HUES6 (cell line): ENCODE measurements around the gene HOOK2.
A peak's percentile ranks its signal among the peaks of the same experiment; 100 is the strongest.
"Not testable (repeated sequence)": the region's sequence is repeated elsewhere in the genome, so short reads cannot be mapped to it uniquely, and the experiment has no call there.

ENCODE experiments used
- H3K27ac ChIP-seq: 2 replicates; pipeline ENCODE4 v1.7.0; 2013; ENCODE audit warnings: low read depth, mild to moderate bottlenecking, low read length, inconsistent platforms
- H3K27me3 ChIP-seq: 2 replicates; pipeline ENCODE4 v1.6.1; 2013; ENCODE audit warnings: low read length; ENCODE audit not compliant: control insufficient read depth, insufficient read depth
- H3K36me3 ChIP-seq: 2 replicates; pipeline ENCODE4 v1.6.1; 2013; ENCODE audit warnings: low read length; ENCODE audit not compliant: control insufficient read depth, insufficient read depth
- H3K4me1 ChIP-seq: 2 replicates; pipeline ENCODE4 v1.6.1; 2013; ENCODE audit warnings: low read length; ENCODE audit not compliant: control insufficient read depth, insufficient read depth
- H3K4me3 ChIP-seq: 2 replicates; pipeline ENCODE4 v1.5.1; 2013; ENCODE audit warnings: low read depth, low read length
- H3K9ac ChIP-seq: one replicate; pipeline ENCODE4 v1.6.1; 2013; ENCODE audit warnings: mild to moderate bottlenecking, low read length
- H3K9me3 ChIP-seq: 2 replicates; pipeline ENCODE4 v1.6.1; 2013; ENCODE audit warnings: low read depth, low read length; ENCODE audit not compliant: control insufficient read depth, insufficient read depth

HOOK2 gene

DNA sequence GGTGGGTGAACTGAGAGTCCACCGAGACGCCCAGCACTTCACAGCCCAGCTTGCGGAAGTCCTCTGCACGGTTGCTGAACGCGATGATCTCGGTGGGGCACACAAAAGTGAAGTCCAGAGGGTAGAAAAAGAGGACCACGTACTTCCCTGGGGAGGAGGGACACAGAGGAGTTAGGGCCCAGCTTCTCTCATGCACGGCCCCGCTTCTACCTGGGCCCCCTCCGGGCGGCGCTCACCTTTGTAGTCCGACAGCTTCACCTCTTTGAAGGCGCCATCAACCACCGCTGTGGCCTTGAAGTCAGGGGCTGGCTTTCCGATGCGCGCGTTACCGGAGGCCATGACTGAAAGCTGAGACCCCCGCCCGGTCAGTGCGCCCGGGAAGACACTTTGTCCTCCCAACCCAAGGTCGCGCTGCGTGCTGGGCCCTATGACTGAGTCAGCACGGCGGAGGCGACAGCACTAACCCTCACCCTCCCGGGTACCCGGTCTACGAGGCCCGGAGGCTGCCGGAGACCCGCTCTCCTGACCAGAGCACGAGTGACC is 25.6 kb upstream of the HOOK2 start:
- Histone ChIP-seq H3K9ac (peak overlapping the region; percentile 91), H3K4me1 (peaks cover 13% of the 10 kb centered on the region), H3K9me3 (no peaks in the 10 kb centered on the region), H3K4me3 (peak overlapping the region; percentile 96), H3K27ac (peak overlapping the region; percentile 70; the same call in 1 of the 2 replicates), H3K36me3 (peaks cover 23% of the 10 kb centered on the region), H3K27me3 (peaks cover 6% of the 10 kb centered on the region)

DNA sequence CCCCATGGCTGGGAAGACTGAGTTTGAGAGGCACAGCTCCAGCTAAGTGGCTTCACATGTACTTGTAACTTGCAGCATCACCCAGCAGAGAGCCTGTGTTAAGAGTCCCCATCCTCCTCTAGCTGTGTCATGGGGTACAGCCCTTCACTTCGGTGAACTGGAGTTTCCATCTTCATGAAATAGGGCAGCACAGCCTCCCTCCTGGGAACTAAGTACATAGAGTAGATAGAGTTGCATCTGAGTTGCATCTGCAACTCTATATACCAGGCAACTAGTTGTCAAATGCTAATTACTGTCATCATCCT is 25.1 kb upstream of the HOOK2 start:
- Histone ChIP-seq H3K27ac (no peak overlapping the region), H3K27me3 (peaks cover 6% of the 10 kb centered on the region), H3K9me3 (no peaks in the 10 kb centered on the region), H3K36me3 (peaks cover 23% of the 10 kb centered on the region), H3K4me3 (peak overlapping the region; percentile 96), H3K9ac (no peak overlapping the region), H3K4me1 (peaks cover 15% of the 10 kb centered on the region)

DNA sequence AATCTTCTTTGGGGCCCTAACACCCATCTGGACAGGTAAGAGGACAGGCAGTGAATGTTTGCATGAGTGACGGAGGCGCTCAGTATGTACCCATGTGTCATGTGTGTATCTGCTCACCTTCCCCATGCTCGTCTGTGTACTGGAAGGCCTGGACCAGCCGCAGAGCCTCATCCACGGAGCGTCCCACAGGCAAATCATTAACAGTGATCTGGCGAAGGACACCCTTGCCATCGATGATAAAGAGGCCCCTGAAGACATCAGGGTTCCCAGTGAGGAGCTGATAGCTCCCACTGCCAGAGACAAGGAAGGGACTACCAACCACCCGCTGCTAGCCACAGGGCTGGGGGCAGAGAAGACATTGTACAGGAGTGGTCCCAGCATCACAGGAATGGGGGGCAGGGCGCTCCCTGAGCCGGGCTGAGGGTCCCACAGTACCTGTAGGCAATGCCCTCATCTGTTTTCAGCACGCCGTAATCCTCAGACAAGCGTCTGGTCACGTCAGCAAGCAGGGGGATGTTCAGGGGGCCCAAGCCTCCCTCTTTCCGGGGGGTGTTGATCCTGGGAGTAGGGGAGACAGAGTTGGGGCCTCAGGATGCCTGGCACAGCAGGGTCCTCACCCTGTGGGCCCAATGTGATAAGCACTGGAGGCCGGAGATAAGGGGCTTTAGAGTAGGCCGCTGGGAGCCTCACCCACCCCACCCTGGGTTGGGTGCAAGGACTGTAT is 24.6 kb upstream of the HOOK2 start:
- Histone ChIP-seq H3K27me3 (peaks cover 6% of the 10 kb centered on the region), H3K4me1 (peaks cover 15% of the 10 kb centered on the region), H3K9me3 (no peaks in the 10 kb centered on the region), H3K27ac (no peak overlapping the region), H3K9ac (no peak overlapping the region), H3K36me3 (peaks cover 23% of the 10 kb centered on the region), H3K4me3 (peak overlapping the region; percentile 96; the same call in 1 of the 2 replicates)

DNA sequence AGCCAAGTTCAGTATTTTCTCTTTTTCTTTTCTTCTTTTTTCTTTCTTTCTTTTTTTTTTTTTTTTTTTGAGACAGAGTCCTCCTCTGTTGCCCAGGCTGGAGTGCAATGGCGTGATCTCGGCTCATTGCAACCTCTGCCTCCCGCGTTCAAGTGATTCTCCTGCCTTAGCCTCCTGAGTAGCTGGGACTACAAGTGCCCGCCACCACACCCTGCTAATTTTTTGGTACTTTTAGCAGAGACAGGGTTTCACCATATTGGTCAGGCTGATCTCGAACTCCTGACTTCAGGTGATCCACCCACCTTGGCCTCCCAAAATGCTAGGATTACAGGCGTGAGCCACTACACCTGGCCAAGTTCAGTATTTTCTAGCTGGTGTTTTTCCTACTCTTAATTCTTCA is 22.3 kb upstream of the HOOK2 start:
- not testable (repeated sequence) for H3K27me3 ChIP-seq, H3K27ac ChIP-seq, H3K4me3 ChIP-seq, H3K9me3 ChIP-seq, H3K9ac ChIP-seq
- peaks cover 20% of the 10 kb centered on the region for H3K4me1 ChIP-seq
- peaks cover 23% of the 10 kb centered on the region for H3K36me3 ChIP-seq

DNA sequence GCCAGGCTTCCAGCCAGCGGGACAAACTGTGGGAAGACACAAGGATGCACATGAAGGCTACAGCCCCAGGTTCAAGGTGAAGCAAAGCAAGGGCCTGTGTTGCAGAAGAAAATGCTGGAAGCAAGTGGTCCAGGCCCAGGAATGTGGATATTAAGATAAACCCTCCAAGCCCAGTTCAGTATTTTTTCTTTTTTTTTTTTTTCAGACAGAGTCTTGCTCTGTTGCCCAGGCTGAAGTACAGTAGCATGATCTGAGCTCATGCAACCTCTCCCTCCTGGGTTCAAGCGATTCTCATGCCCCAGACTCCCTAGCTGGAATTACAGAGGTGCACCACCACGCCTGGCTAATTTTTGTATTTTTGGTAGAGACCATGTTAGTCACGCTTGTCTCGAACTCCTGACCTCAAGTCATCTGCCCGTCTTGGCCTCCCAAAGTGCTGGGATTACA is 21.8 kb upstream of the HOOK2 start:
- Histone ChIP-seq H3K9ac (no peak overlapping the region), H3K4me1 (peaks cover 20% of the 10 kb centered on the region), H3K9me3 (no peaks in the 10 kb centered on the region), H3K36me3 (peaks cover 23% of the 10 kb centered on the region), H3K27me3 (no peaks in the 10 kb centered on the region; the same call in 1 of the 2 replicates), H3K4me3 (no peak overlapping the region), H3K27ac (no peak overlapping the region)

DNA sequence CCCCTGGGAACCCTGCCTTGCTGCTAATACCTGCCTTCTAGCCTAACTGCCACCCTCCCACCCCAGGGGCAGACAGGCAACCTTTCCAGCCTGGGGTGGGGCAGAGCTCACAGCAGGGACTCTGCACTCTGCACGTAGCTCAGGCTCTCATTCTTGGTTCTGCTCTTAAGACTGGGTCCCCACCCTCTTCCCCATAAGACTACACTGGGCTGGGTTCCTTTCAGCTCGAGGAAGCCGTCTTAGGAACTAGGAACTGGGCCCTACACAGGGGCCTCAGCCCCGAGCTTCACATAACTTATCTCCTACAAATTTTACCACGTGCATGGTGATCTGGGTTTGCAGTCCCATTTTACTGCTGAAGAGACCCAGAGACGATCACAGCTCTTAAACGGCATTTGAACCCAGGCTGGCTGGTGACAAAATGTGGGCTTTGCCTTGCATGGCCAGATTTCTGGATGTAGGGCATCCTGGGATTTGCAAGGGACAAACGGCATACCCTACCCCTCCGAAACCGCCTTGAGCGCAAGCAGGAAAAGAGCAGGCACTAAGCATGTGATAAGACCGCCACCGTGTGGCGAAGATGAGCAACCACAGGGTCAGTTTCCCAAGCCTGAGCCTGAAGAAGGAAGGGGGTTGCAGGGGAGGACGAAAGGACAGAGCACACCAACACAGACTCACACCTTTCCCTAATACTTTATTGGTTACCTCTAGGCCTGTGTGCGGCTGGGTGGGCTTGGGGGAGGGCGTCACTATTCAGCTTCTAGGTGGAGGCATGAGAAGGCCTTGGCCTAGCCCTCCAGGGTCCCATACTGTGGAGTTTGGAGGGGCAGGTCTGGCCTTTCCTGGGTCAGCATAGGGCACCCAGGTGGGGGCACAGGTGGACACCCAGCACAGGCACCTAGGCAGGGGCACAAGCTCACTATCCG is 21.1 kb upstream of the HOOK2 start:
- Histone ChIP-seq H3K27ac (no peak overlapping the region), H3K36me3 (peaks cover 23% of the 10 kb centered on the region), H3K9ac (no peak overlapping the region), H3K9me3 (no peaks in the 10 kb centered on the region), H3K4me3 (no peak overlapping the region), H3K4me1 (peaks cover 20% of the 10 kb centered on the region), H3K27me3 (no peaks in the 10 kb centered on the region)

DNA sequence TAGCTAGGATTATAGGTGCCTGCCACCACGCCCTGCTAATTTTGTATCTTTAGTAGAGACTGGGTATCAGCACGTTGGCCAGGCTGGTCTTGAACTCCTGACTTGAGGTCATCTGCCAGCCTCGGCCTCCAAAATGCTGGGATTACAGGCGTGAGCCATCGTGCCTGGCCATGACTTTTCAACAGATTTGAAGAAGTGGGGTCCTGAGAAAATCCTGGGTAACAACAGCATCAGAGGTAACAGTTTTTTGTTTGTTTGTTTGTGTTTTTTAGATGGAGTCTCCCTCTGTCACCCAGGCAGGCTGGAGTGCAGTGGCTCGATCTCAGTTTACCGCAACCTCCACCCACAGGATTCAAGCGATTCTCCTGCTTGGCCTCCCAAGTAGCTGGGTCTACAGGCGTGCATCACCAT is 19.6 kb upstream of the HOOK2 start:
- Histone ChIP-seq H3K36me3 (peaks cover 13% of the 10 kb centered on the region), H3K9me3 (no peaks in the 10 kb centered on the region), H3K27ac (no peak overlapping the region), H3K4me3 (no peak overlapping the region), H3K27me3 (peaks cover 7% of the 10 kb centered on the region; the same call in 1 of the 2 replicates), H3K4me1 (peaks cover 22% of the 10 kb centered on the region), H3K9ac (no peak overlapping the region)

DNA sequence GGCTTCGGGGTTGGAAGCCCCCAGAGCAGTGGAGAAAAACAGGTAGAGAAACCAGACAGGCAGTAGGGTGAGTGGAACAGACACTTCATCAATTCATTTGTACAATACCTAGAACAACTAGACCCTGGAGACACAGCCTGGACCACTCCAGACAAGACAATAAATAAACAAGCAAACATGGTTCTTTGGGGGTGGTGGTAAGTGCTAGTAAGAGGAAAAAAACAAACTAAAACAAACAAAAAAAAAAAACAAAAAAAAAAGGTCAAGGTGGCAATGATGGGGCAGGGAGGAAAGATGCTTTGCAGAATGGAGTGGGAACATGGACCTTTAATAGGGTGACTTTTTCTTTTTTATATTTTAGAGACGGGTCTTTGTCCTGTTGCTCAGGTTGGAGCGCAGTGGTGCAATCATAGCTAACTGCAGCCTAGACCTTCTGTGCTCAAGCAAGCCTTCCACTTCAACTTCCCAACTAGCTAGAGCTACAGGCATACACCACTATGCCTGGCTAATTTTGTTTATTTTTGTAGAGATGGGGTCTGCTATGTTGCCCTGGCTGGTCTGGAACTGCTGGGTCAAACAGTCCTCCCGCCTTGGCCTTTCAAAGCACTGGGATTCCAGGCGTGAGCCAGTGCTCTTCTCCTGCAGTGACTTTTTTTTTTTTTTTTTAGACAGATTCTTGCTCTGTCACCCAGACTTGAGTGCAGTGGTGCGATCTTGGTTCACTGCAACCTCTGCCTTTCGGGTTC is 19.0 kb upstream of the HOOK2 start:
- peak overlapping the region; percentile 65 for H3K4me3 ChIP-seq
- peaks cover 7% of the 10 kb centered on the region; the same call in 1 of the 2 replicates for H3K27me3 ChIP-seq
- H3K4me1 ChIP-seq, result peaks cover 23% of the 10 kb centered on the region
- peaks cover 7% of the 10 kb centered on the region for H3K36me3 ChIP-seq
- peak overlapping the region; percentile 77 for H3K9ac ChIP-seq
- no peaks in the 10 kb centered on the region for H3K9me3 ChIP-seq
- H3K27ac ChIP-seq, result peak overlapping the region; percentile 94

DNA sequence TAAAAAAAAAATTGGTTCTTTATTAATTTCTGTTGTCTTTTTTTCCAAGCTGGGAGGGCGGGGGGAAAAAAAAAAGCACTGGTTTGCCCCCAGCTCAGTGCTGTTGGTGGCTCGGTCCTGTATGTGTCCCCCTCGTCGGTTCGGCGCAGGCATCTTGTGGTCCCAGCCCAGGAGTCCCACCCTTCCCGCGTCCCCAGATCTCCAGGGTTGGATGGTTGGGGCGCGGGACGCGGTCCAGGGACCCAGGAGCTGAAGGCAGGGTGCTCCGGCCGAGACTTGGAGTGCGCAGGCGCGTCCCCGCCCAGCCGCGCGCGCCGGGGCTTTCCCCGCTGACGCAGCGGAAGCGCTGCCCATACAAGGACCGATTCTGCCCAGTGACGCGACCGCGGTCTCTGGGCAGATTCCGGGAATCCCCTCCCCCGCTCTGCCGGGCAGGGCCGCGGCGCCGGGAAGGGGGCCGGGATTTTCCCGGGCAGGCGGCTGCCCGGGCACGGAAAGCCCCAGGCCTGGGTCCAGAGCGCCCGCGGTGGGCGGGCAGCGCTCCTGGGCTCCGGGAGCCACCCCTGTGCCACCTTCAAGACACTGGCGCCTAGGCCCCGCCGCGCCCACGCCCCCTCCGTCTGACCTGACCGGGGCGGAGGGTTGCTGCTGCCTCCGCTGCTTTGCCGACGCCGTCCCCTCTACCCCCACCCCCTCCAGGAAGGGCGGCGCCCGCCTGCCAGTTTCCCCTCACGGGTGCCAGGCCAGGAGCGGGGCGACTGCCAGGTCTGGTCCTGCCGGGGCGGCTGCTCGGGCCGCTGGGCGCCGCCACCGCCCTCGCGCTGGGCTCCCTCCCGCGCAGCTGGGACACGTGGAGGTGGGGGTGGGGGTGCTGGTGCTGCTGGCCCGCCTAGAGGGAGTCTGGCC is 18.2 kb upstream of the HOOK2 start:
- peak overlapping the region; percentile 77 for H3K9ac ChIP-seq
- H3K9me3 ChIP-seq, result no peaks in the 10 kb centered on the region
- H3K27ac ChIP-seq, result peak overlapping the region; percentile 94
- peak overlapping the region; percentile 65 for H3K4me3 ChIP-seq
- H3K36me3 ChIP-seq, result peaks cover under 1% of the 10 kb centered on the region; the same call in 1 of the 2 replicates
- H3K27me3 ChIP-seq, result peaks cover 7% of the 10 kb centered on the region; the same call in 1 of the 2 replicates
- H3K4me1 ChIP-seq, result peaks cover 31% of the 10 kb centered on the region

DNA sequence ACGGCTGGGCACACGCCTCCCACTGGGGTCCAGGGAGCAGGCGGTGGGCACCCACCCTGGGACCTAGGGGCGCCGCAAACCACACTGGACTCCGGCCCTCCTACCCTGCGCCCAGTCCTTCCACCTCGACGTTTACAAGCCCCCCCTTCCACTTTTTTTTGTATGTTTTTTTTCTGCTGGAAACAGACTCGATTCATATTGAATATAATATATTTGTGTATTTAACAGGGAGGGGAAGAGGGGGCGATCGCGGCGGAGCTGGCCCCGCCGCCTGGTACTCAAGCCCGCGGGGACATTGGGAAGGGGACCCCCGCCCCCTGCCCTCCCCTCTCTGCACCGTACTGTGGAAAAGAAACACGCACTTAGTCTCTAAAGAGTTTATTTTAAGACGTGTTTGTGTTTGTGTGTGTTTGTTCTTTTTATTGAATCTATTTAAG is 17.5 kb upstream of the HOOK2 start:
- Histone ChIP-seq H3K4me1 (peaks cover 38% of the 10 kb centered on the region), H3K27me3 (peaks cover 7% of the 10 kb centered on the region; the same call in 1 of the 2 replicates), H3K36me3 (no peaks in the 10 kb centered on the region)

More for the DNA sequence above, 17.5 kb upstream of the HOOK2 start:
- H3K9me3 ChIP-seq, result no peaks in the 10 kb centered on the region
- peak overlapping the region; percentile 94; the same call in 1 of the 2 replicates for H3K27ac ChIP-seq
- peak overlapping the region; percentile 65 for H3K4me3 ChIP-seq
- peak overlapping the region; percentile 55 for H3K9ac ChIP-seq
